Stimulated activated CD8-positive, alpha-beta memory T cell treated with anti-CD3 and anti-CD28 coated beads, Interleukin-7, amount 100 ng/mL, for 4 hours (primary cell): ENCODE data around the gene ZER1.
A peak's percentile ranks its signal among the peaks of the same experiment; 100 is the strongest.
"Not testable (repeated sequence)": the region's sequence is repeated elsewhere in the genome, so short reads cannot be mapped to it uniquely, and the experiment has no call there.

ENCODE experiments used
- DNase-seq, 2 donors: peaks; one replicate each; pipeline ENCODE4 v3.0.0-alpha.2; 2020; ENCODE audit warnings: low read depth in 2 of 2

Gene ZER1

DNA sequence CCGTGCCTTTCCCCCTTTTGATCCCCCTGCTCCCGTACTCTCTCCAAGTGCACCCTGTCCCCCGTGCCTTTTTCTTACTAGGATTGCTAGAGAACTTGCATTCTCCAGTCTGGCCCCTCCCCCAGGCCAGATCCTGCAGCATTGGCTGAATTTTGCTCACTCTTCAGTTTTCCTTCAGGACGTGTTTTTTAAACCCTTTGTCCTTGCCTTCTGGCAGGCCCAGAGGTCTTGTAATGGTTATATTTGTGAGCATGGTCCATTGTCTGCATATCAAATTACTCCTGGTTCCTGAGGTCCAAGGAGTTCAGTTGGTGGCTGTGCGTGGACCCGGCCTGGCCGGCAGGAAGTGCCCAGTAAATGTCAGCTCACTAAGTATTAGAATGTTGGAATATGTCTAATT, 15.9 kb upstream of the ZER1 start:
- no peak for DNase-seq

DNA sequence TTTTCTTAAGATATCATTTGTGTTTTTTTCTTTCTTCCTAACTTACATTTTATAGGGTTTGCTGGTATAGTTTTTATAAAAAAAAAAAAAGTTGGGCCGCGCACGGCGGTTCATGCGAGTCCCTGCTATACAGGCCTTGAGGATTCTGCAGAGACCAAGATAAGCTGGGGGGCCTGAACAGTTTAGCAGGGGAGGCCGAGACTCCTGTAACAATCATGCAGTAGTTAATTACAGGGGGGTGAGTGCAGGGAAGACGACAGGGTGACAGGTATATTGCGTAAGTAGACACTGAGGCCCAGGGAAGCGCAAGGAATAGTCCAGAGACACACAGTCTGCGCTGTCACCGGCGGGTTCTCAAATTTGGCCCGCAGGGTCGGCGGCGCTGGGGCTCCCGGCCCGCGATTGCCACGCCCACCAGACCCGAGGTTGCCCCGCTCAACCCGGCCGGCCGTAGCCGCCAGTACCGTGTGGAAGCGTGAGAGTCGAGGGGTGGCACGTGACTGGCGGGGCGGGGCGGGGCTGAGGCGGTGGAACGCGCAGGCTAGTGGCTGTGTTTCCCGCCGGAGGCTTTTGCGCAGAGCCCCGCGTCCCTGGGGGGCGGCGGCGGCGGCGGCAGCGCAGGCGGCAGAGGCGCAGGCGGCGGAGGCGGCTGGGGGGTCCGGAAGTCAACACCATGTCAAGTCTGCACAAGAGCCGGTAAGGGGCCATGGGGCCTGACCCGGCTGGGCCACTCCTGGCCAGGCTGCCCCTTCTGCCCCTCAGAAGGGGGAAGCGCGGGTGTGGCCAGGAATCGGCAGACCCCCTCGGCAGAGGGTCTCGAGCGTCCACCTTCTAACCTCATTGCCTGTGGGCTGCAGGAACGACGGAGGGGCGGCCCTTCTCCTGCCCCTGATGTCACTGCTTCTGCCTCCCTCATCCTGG, 15.2 kb upstream of the ZER1 start, which contains the start of gene TBC1D13:
Gene TBC1D13, plus strand, starts transcription at position 573 of the 921 bp plus-strand sequence. Its CDS starts 101 bp downstream, at position 674.
- DNase-seq, result peak; percentile 78 to 86

- DNase-seq, result no peak
These were observed 13.7 kb upstream of the ZER1 start for GRCh38 chr9:128785427-128785826.

DNA sequence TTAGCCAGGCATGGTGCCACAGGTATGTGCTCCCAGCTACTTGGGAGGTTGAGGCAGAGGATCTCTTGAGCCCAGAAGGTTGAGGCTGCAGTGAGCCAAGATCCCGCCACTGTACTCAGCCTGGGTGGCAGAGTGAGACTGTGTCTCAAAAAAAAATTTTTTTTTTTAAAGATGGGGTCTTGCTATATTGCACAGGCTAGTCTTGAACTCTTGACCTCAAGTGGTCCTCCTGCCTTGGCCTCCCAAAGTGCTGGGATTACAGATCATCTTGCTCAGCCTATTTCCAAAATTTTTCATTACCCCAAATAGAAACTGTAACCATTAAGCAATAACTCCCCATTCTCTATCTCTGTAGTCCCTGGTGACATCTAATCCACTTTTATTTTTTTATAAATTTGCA, 10.9 kb upstream of the ZER1 start:
- DNase-seq, result no peak

DNA sequence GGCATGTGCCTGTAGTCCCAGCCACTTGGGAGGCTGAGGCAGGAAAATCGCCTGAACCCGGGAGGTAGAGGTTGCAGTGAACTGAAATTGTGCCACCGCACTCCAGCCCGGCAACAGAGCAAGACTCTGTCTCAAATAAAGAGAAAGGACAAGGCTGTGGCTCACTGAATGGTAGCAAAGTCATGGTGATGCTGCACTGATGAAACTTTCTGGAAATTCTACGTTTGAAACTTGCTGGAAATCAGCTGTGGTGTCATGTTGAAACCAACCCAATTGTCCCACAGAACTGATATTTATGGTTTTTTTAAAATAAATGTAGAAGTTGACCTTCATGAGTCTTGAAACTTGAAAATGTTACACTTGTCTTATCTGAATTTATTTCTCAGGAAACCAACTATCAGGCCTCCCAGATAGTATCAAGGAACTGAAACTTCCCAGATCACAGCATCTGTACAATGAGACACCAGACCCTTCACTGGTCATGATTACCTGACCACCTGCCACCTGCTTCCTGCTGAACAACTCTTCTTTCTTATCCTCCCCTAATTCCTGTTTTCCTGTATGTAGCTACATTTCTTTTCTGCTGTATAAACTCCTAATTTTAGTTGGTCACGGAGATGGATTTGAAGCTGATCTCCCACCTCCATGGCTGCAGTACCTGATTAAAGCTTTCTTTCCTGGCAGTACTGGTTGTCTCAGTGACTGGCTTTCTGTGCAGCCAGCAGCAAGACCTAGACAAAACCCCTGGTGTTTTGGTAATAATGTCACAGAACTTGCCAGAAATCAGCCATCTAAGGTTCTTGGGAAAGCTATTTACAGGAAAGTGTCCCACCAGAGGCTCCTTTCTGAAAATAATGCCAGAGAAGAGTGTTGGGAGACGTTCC, 9.7 kb upstream of the ZER1 start:
- no peak for DNase-seq

DNA sequence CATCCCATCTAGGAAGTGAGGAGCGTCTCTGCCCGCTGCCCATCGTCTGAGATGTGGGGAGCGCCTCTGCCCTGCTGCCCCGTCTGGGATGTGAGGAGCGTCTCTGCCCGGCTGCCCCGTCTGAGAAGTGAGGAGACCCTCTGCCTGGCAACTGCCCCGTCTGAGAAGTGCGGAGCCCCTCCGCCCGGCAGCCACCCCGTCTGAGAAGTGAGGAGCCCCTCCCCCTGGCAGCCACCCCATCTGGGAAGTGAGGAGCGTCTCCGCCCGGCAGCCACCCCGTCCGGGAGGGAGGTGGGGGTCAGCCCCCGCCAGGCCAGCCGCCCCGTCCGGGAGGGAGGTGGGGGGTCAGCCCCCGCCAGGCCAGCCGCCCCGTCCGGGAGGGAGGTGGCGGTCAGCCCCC, 8.4 kb upstream of the ZER1 start:
- not testable (repeated sequence) for DNase-seq

DNA sequence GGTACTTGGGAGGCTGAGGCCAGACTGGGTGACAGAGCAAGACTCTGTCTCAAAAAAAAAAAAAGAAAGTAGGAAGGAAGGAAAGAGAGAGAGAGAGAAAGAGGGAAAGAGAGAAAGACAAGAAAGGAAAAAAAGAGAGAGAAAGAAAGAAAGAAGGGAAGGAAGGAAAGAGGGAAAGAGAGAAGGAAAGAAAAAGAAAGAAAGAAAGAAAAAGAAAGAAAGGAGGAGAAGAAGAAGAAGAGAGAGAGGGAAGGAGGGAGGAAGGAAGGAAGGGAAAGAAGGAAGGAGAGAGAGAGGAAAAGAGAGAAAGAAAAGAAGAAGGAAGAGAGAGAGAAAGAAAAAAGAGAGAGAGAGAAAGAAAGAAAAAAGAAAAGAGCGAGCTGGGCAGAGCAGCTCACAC, 3.1 kb upstream of the ZER1 start:
- DNase-seq, result no peak

DNA sequence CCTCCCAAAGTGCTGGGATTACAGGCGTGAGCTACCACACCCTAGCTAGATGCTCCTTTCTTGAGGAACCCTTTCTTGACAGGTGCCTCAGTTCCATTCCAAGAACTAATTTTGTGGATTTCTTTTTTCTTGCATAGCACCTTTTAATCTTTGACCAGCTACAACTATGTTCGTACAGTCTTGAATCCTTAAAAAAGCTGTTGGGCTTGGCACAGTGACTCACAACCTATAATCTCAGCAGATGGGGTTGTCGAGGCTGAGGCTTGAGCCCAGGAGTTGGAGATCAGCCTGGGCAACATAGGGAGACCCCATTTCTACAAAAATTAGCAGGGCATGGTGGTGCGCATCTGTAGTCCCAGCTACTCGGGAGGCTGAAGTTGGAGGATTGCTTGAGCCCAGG, 1.3 kb upstream of the ZER1 start:
- no peak for DNase-seq

DNA sequence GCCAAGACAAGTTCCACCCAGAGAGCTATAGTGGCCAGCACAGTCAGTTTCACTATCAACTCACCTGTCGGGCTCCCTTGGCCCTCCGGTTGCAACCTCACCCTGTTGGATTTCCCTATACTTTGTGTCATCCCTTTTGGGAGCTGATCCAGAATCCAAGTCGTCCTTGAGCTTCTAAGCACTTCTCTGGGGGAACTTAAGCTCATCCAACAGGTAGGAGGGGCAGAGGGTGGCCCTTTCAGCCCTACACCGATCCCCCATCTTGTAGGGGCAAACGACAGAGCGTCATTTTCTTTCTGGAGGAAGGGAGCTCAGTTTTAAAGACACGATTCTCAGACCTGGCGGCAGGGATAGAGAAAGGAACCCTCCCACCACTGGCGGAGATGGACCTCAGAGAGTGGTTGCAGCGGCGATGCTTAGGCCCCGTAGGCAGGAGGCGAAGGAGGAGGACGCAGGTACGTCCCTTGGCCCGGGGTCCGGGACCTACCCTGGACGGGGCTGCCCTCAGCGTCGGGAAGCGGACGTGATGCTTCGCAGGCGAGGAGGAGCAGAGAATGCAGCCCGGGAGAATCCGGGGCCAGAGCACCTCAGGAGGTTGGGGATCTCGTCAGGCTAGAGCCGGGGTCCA, 519 bp downstream of the ZER1 start:
- no peak for DNase-seq

- DNase-seq, result no peak
These were observed 1.3 kb downstream of the ZER1 start for GRCh38 chr9:128770286-128771030.

GRCh38 chr9:128768606-128769005, 3.1 kb downstream of the ZER1 start:
- no peak for DNase-seq

- DNase-seq, result no peak
These were observed 6.2 kb downstream of the ZER1 start for GRCh38 chr9:128765499-128765898.

GRCh38 chr9:128764361-128764760, 7.4 kb downstream of the ZER1 start:
- no peak for DNase-seq

- DNase-seq, result no peak
These were observed 8.9 kb downstream of the ZER1 start for GRCh38 chr9:128762671-128763449.

DNA sequence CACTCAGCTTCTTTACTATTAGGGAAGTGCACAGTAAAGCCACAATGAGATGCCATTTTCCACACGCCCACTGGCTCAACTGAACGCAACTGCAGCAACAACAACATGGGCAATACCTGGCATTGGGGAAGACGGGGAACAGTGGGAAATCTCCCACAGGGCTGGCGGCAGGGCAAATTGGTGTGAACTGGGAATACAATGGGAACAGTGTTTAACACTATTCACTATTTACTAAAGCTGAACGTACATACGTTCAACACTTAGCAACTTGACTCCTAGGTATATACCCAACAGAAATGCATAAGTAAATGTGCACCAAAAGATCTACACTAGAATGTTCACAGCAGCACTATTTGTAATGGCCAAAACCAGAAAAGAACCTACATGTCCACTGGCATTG, 14.1 kb downstream of the ZER1 start:
- no peak for DNase-seq

DNA sequence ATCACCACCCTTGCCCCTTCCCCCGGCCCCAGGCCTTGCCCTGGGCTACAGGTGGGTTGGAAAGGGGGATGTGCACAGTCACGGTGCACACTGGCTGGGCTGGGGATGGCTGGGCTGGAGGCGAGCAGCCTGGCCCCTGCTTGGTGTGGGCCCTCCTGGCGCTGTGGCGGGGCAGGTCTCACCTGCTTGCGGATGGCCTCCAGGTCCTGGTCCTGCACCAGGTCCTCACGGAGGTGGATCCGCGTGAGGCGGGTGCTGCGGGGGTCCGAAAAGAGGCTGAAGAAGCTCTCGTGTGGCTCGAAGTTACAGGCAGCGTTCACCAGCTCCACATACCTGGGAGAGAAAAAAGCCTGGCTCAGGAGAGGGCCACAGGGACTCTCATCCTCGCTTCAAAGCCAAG, 18.1 kb downstream of the ZER1 start:
- DNase-seq, result no peak

- DNase-seq, result no peak
These were observed 20.7 kb downstream of the ZER1 start for GRCh38 chr9:128750926-128751595.

DNA sequence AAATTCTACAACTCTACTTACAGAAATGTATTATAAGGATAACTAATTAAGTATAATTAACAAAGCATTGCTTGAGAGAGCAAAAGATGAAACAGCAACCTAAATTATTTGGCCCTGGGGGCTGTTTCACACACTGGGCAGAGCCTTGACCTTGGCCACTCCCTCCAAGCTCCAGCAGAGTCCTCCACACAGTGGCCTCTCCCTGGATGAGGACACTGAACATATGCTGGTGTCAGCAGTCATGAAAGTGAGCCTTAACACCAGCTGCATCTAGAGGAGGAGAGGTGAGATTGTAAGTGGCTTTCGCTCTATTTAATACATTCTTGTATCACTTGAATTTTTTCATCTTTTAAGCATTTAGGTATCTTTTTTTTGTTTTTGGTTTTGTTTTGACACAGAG, 24.5 kb downstream of the ZER1 start:
- no peak for DNase-seq

DNA sequence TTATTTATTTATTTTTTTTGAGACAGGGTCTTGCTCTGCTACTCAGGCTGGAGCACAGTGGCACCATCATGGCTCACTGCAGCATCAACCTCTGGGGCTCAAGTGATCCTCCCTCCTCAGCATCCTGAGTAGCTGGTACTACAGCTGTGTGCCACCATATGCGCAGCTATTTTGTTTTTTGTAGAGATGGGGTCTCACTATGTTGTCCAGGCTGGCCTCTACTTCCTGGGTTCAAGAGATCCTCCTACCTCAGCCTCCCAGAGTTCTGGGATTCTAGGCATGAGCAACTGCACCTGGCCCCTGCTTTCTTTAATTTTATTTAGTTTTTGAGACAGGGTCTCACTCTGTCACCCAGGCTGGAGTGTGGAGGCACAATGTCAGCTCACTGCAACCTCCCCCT, 28.3 kb downstream of the ZER1 start:
- DNase-seq, result no peak

GRCh38 chr9:128742401-128742800, 29.3 kb downstream of the ZER1 start:
- DNase-seq, result no peak
